Panc1 (cell line): ENCODE data around the gene TBX21. TPM values are rescaled to one million over a fixed set of nuclear protein-coding genes. Genes with fewer than 3 reads are reported as not detected.

Source experiments
- ATAC-seq: fragments of 200-7000 bp; cut with Tn5 transposase; 2 replicates; pipeline ENCODE4 v1.9.1; 2020; ENCODE audit warnings: mild to moderate bottlenecking, moderate library complexity
- BruUV-seq: library from RNA; stranded (reverse); fragments of 400-500 nt; replicated peaks from 2 replicates; lab custom pipeline; 2021; lab: Mats Ljungman, UMichigan
- CTCF ChIA-PET: fragments of 300-600 bp; sonication (Branson Sonifier 250); formaldehyde crosslinking; loops from one replicate; lab custom pipeline; 2022; ENCODE audit warnings: antibody characterized with exemption; lab: Charles Lee
- POLR2A ChIA-PET: fragments of 300-600 bp; sonication (Branson Sonifier 250); formaldehyde crosslinking; loops from one replicate; lab custom pipeline; 2022; ENCODE audit warnings: antibody characterized with exemption; lab: Charles Lee
- DNase-seq: peaks from one replicate; pipeline ENCODE4 v3.0.0-alpha.2; 2010; ENCODE audit warnings: low read depth, low spot score
- H3K27ac ChIP-seq: 2 replicates; pipeline ENCODE4 v1.5.1; 2011; ENCODE audit warnings: mild to moderate bottlenecking, low read length, inconsistent platforms
- H3K27me3 ChIP-seq: fragments of 200-500 bp; sonication (Bioruptor generic); 2 replicates; pipeline ENCODE4 v1.6.0; 2014; ENCODE audit warnings: low read length, inconsistent platforms; ENCODE audit not compliant: control insufficient read depth, insufficient read depth
- H3K36me3 ChIP-seq: fragments of 200-500 bp; sonication (Bioruptor generic); 2 replicates; pipeline ENCODE4 v1.5.1; 2014; ENCODE audit warnings: inconsistent platforms, mild to moderate bottlenecking, low read length, moderate library complexity; ENCODE audit not compliant: control insufficient read depth, insufficient read depth
- H3K4me1 ChIP-seq: 2 replicates; pipeline ENCODE4 v1.5.1; 2011; ENCODE audit warnings: inconsistent platforms, mild to moderate bottlenecking, low read length, moderate library complexity; ENCODE audit not compliant: control insufficient read depth, insufficient read depth
- H3K4me3 ChIP-seq, 2 experiments: 2 replicates each; pipeline ENCODE4 v1.5.1; 2011 to 2012; ENCODE audit warnings: low read depth in 2 of 2, low read length in 2 of 2, mild to moderate bottlenecking in 2 of 2, inconsistent platforms in 1 of 2, moderate library complexity in 1 of 2
- H3K9me3 ChIP-seq: fragments of 200-500 bp; sonication (Bioruptor generic); 2 replicates; pipeline ENCODE4 v1.5.1; 2014; ENCODE audit warnings: low read depth, mild to moderate bottlenecking, inconsistent platforms, low read length, moderate library complexity; ENCODE audit not compliant: control insufficient read depth, insufficient read depth
- POLR2AphosphoS5 ChIP-seq: IDR thresholded peaks from 2 replicates; pipeline ENCODE4 v1.6.1; 2012; ENCODE audit warnings: mild to moderate bottlenecking, low read depth, low read length, moderate library complexity
- SIN3A ChIP-seq: IDR thresholded peaks from 2 replicates; pipeline ENCODE4 v1.6.1; 2012; ENCODE audit warnings: low read depth, mild to moderate bottlenecking, low read length, moderate library complexity, borderline replicate concordance; ENCODE audit not compliant: insufficient read depth
- TCF7L2 ChIP-seq: IDR thresholded peaks from 2 replicates; pipeline ENCODE4 v1.6.1; 2011; ENCODE audit warnings: mild to moderate bottlenecking, low read depth, low read length, inconsistent platforms
- in situ Hi-C: cut with HindIII; loops from 2 replicates; pipeline ENCODE4 v1.10.0; 2016; ENCODE audit warnings: low sequenced_read_pairs, low pct_unique_long_range_greater_than_20kb
- intact Hi-C: fragments of 100-400 bp; cut with micrococcal nuclease; formaldehyde crosslinking; loops from one replicate; pipeline ENCODE4 v1.10.0; 2022; ENCODE audit not compliant: unreplicated experiment
- total RNA-seq: library from RNA; stranded (reverse); gene quantifications from one replicate; pipeline ENCODE4 v1.2.1, GENCODE V29; 2021; ENCODE audit not compliant: unreplicated experiment
- TF ChIP-seq, protein P1 (sequence below), 2 experiments: IDR thresholded peaks; 2 replicates each; pipeline ENCODE4 v1.6.1; 2011 to 2012; ENCODE audit warnings: low read depth in 2 of 2, control low read depth in 1 of 2, low read length in 1 of 2, mild to moderate bottlenecking in 1 of 2, moderate library complexity in 1 of 2; ENCODE audit not compliant: insufficient read depth in 1 of 2
- TF ChIP-seq, protein P2 (sequence below): fragments of 450-650 bp; IDR thresholded peaks from 2 replicates; pipeline ENCODE4 v1.5.1; 2017; ENCODE audit warnings: mild to moderate bottlenecking

The TBX21 gene
- total RNA-seq, 1 experiment from 2014 or later = 0.10 TPM

DNA sequence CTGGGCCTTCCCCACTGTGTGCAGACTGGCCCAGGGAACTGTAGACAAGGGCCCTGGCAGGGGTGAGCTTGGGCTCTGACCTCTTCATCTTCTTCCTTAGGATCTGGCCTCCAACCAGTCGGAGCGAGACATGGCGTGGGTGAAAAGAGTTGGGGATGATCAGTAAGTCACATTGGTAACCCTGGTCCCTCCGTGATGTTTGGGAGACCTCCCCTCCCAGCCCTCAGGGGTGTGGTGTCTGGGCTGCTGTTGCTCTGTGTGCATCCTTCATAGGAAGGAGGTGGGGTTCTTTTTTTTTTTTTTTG lies 33.5 kb upstream of the TBX21 start:
- ChIA-PET POLR2A (interaction anchor here (0.7 kb wide), 1 partner anchor 120 kb away, joined by 4 read pairs; no protein-coding TSS in a partner anchor), CTCF (interaction anchor here (0.7 to 2.2 kb wide), 6 partner anchors 28 to 1354 kb away, joined by 3 to 17 read pairs (median 8); no protein-coding TSS in a partner anchor)
- Histone ChIP-seq H3K36me3 (no peaks in the 10 kb centered on the region), H3K27me3 (no peaks in the 10 kb centered on the region), H3K9me3 (no peaks in the 10 kb centered on the region), H3K4me1 (peaks cover 6% of the 10 kb centered on the region; the same call in 1 of the 2 replicates), H3K4me3 (no peak overlapping the region), H3K27ac (no peak overlapping the region)
- no TSS peak for BruUV-seq
- intact Hi-C loops (loop anchor here (5.0 kb wide), 1 partner anchor 103 kb away; no protein-coding TSS in a partner anchor), in situ Hi-C loops (no loop called here)
- ATAC-seq (no peak), DNase-seq (no peak)
- TF ChIP-seq, protein P1, sequence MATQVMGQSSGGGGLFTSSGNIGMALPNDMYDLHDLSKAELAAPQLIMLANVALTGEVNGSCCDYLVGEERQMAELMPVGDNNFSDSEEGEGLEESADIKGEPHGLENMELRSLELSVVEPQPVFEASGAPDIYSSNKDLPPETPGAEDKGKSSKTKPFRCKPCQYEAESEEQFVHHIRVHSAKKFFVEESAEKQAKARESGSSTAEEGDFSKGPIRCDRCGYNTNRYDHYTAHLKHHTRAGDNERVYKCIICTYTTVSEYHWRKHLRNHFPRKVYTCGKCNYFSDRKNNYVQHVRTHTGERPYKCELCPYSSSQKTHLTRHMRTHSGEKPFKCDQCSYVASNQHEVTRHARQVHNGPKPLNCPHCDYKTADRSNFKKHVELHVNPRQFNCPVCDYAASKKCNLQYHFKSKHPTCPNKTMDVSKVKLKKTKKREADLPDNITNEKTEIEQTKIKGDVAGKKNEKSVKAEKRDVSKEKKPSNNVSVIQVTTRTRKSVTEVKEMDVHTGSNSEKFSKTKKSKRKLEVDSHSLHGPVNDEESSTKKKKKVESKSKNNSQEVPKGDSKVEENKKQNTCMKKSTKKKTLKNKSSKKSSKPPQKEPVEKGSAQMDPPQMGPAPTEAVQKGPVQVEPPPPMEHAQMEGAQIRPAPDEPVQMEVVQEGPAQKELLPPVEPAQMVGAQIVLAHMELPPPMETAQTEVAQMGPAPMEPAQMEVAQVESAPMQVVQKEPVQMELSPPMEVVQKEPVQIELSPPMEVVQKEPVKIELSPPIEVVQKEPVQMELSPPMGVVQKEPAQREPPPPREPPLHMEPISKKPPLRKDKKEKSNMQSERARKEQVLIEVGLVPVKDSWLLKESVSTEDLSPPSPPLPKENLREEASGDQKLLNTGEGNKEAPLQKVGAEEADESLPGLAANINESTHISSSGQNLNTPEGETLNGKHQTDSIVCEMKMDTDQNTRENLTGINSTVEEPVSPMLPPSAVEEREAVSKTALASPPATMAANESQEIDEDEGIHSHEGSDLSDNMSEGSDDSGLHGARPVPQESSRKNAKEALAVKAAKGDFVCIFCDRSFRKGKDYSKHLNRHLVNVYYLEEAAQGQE (IDR thresholded peaks at IDR 0.05; ENCODE audit: insufficient read depth in 1 of 2, low read depth in 2 of 2, low read length in 1 of 2) = no peak
- TF ChIP-seq, protein P2, sequence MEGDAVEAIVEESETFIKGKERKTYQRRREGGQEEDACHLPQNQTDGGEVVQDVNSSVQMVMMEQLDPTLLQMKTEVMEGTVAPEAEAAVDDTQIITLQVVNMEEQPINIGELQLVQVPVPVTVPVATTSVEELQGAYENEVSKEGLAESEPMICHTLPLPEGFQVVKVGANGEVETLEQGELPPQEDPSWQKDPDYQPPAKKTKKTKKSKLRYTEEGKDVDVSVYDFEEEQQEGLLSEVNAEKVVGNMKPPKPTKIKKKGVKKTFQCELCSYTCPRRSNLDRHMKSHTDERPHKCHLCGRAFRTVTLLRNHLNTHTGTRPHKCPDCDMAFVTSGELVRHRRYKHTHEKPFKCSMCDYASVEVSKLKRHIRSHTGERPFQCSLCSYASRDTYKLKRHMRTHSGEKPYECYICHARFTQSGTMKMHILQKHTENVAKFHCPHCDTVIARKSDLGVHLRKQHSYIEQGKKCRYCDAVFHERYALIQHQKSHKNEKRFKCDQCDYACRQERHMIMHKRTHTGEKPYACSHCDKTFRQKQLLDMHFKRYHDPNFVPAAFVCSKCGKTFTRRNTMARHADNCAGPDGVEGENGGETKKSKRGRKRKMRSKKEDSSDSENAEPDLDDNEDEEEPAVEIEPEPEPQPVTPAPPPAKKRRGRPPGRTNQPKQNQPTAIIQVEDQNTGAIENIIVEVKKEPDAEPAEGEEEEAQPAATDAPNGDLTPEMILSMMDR = no peak
- no peak for TF ChIP-seq SIN3A

DNA sequence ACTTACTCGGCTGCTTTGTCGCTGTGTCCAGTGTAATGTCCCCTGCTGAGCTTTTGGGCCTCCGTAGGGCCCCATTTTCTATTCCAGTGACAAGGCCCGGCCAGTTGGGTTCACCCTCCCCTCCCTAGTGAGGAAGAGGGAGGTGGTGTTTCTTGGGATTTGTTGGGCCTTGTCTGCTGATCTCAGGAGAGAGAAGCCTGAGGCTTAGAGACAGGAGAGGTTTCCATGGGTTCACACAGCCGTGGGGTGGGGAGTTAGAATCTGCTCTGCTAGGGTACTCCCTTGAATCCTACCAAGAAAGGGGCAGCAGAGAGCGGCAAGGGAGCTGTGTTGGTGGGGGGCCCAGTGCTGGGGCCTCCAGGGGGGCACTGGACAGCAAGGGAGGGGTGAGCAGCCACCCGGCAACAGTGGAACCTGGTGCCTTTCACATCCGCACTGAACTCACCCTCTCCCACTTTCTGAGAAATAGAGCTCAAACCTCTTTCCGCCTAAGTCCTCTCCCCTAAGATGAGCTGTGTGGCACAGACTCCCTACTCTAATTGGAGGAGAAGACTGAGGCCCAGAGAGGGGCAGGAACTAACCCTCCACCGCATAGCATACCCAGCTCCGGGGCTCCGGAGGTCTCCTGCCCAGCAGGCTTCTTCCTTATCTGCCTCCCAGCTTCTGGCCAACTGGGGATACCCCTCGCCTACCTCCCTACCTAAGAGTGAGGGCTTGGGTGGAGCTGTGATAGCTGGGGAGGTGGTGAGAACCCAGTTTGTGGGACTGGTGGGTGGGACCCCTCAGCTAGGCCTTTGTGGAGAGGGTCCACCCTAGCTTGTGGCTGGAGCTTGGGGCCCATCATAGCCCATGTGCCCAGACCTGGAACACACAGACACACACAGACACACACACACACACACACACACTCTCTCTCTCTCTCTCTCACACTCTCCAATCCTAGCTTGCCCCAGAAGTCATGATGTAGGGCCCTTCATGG lies 32.3 kb upstream of the TBX21 start:
- DNase-seq (no peak), ATAC-seq (no peak)
- Histone ChIP-seq H3K4me3 (no peak overlapping the region), H3K36me3 (no peaks in the 10 kb centered on the region), H3K9me3 (no peaks in the 10 kb centered on the region), H3K27me3 (no peaks in the 10 kb centered on the region), H3K27ac (no peak overlapping the region), H3K4me1 (no peaks in the 10 kb centered on the region)
- in situ Hi-C loops (no loop called here), intact Hi-C loops (no loop called here)
- TF ChIP-seq, protein P1 (IDR thresholded peaks at IDR 0.05; ENCODE audit: insufficient read depth in 1 of 2, low read depth in 2 of 2, low read length in 1 of 2) = no peak
- TF ChIP-seq TCF7L2 (no peak), POLR2AphosphoS5 (no peak), SIN3A (no peak)
- TF ChIP-seq, protein P2 = no peak
- ChIA-PET POLR2A (no interaction called here), CTCF (interaction anchor here (0.6 to 2.2 kb wide), 6 partner anchors 14 to 101 kb away, joined by 3 to 17 read pairs (median 4); no protein-coding TSS in a partner anchor)
- TSS peak; percentile 47 for BruUV-seq
